ENCODE measurements around the gene ZNRF1. TPM values are rescaled to one million over a fixed set of nuclear protein-coding genes. Genes with fewer than 3 reads are reported as not detected.

The ZNRF1 gene
- total and polyA plus RNA-seq, 2 of the 8 experiments (the other 6 are each of a cell fraction or from before 2014, with no cell fraction given), result 33.5 to 52.9 TPM

- TF ChIP-seq, protein P1, sequence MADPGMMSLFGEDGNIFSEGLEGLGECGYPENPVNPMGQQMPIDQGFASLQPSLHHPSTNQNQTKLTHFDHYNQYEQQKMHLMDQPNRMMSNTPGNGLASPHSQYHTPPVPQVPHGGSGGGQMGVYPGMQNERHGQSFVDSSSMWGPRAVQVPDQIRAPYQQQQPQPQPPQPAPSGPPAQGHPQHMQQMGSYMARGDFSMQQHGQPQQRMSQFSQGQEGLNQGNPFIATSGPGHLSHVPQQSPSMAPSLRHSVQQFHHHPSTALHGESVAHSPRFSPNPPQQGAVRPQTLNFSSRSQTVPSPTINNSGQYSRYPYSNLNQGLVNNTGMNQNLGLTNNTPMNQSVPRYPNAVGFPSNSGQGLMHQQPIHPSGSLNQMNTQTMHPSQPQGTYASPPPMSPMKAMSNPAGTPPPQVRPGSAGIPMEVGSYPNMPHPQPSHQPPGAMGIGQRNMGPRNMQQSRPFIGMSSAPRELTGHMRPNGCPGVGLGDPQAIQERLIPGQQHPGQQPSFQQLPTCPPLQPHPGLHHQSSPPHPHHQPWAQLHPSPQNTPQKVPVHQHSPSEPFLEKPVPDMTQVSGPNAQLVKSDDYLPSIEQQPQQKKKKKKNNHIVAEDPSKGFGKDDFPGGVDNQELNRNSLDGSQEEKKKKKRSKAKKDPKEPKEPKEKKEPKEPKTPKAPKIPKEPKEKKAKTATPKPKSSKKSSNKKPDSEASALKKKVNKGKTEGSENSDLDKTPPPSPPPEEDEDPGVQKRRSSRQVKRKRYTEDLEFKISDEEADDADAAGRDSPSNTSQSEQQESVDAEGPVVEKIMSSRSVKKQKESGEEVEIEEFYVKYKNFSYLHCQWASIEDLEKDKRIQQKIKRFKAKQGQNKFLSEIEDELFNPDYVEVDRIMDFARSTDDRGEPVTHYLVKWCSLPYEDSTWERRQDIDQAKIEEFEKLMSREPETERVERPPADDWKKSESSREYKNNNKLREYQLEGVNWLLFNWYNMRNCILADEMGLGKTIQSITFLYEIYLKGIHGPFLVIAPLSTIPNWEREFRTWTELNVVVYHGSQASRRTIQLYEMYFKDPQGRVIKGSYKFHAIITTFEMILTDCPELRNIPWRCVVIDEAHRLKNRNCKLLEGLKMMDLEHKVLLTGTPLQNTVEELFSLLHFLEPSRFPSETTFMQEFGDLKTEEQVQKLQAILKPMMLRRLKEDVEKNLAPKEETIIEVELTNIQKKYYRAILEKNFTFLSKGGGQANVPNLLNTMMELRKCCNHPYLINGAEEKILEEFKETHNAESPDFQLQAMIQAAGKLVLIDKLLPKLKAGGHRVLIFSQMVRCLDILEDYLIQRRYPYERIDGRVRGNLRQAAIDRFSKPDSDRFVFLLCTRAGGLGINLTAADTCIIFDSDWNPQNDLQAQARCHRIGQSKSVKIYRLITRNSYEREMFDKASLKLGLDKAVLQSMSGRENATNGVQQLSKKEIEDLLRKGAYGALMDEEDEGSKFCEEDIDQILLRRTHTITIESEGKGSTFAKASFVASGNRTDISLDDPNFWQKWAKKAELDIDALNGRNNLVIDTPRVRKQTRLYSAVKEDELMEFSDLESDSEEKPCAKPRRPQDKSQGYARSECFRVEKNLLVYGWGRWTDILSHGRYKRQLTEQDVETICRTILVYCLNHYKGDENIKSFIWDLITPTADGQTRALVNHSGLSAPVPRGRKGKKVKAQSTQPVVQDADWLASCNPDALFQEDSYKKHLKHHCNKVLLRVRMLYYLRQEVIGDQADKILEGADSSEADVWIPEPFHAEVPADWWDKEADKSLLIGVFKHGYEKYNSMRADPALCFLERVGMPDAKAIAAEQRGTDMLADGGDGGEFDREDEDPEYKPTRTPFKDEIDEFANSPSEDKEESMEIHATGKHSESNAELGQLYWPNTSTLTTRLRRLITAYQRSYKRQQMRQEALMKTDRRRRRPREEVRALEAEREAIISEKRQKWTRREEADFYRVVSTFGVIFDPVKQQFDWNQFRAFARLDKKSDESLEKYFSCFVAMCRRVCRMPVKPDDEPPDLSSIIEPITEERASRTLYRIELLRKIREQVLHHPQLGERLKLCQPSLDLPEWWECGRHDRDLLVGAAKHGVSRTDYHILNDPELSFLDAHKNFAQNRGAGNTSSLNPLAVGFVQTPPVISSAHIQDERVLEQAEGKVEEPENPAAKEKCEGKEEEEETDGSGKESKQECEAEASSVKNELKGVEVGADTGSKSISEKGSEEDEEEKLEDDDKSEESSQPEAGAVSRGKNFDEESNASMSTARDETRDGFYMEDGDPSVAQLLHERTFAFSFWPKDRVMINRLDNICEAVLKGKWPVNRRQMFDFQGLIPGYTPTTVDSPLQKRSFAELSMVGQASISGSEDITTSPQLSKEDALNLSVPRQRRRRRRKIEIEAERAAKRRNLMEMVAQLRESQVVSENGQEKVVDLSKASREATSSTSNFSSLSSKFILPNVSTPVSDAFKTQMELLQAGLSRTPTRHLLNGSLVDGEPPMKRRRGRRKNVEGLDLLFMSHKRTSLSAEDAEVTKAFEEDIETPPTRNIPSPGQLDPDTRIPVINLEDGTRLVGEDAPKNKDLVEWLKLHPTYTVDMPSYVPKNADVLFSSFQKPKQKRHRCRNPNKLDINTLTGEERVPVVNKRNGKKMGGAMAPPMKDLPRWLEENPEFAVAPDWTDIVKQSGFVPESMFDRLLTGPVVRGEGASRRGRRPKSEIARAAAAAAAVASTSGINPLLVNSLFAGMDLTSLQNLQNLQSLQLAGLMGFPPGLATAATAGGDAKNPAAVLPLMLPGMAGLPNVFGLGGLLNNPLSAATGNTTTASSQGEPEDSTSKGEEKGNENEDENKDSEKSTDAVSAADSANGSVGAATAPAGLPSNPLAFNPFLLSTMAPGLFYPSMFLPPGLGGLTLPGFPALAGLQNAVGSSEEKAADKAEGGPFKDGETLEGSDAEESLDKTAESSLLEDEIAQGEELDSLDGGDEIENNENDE (IDR thresholded peaks at IDR 0.05; ENCODE audit: insufficient replicate concordance, low read length), result no peak
- TF ChIP-seq, protein P2, sequence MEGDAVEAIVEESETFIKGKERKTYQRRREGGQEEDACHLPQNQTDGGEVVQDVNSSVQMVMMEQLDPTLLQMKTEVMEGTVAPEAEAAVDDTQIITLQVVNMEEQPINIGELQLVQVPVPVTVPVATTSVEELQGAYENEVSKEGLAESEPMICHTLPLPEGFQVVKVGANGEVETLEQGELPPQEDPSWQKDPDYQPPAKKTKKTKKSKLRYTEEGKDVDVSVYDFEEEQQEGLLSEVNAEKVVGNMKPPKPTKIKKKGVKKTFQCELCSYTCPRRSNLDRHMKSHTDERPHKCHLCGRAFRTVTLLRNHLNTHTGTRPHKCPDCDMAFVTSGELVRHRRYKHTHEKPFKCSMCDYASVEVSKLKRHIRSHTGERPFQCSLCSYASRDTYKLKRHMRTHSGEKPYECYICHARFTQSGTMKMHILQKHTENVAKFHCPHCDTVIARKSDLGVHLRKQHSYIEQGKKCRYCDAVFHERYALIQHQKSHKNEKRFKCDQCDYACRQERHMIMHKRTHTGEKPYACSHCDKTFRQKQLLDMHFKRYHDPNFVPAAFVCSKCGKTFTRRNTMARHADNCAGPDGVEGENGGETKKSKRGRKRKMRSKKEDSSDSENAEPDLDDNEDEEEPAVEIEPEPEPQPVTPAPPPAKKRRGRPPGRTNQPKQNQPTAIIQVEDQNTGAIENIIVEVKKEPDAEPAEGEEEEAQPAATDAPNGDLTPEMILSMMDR (IDR thresholded peaks at IDR 0.05; ENCODE audit: control extremely low read depth in 1 of 3, insufficient read depth in 1 of 3, low read depth in 1 of 3, low read length in 3 of 3), result no peak
Measured at GRCh38 chr16:75087375-75087979, 88.7 kb downstream of the ZNRF1 start (continued).

Measured in H1 (cell line).